Fibroblast of lung (primary cell): ENCODE measurements around the gene TPD52L2. TPM values are rescaled to one million over a fixed set of nuclear protein-coding genes. Genes with fewer than 3 reads are reported as not detected.

ENCODE experiments used
- DNase-seq, 2 donors: peaks; one replicate each; pipeline versions ENCODE4 v3.0.0 to v3.0.0-alpha.2; 2010; ENCODE audit warnings: low read depth in 2 of 2
- H2AFZ ChIP-seq: 2 replicates; pipeline ENCODE4 v1.5.1; 2012; ENCODE audit warnings: low read length, control low read depth, inconsistent platforms
- H3K27ac ChIP-seq: 2 replicates; pipeline ENCODE4 v1.5.1; 2011; ENCODE audit warnings: low read length, control low read depth; ENCODE audit not compliant: insufficient read depth
- H3K27me3 ChIP-seq: 2 replicates; pipeline ENCODE4 v1.5.1; 2011; ENCODE audit warnings: mild to moderate bottlenecking, low read length; ENCODE audit not compliant: control insufficient read depth, insufficient read depth
- H3K36me3 ChIP-seq: 2 replicates; pipeline ENCODE4 v1.5.1; 2011; ENCODE audit warnings: low read length; ENCODE audit not compliant: control insufficient read depth, insufficient read depth
- H3K4me1 ChIP-seq: 2 replicates; pipeline ENCODE4 v1.5.1; 2011; ENCODE audit warnings: low read length; ENCODE audit not compliant: control insufficient read depth, insufficient read depth; ENCODE audit errors: extremely low read depth
- H3K4me2 ChIP-seq: 2 replicates; pipeline ENCODE4 v1.5.1; 2011; ENCODE audit warnings: low read length, control low read depth; ENCODE audit not compliant: insufficient read depth; ENCODE audit errors: extremely low read depth
- H3K4me3 ChIP-seq, 4 experiments: fragments of 200-600 bp in 1 of 4; sonication (generic) in 1 of 4; replicated peaks in 1 of 4; 2 replicates each; pipeline ENCODE4 v1.5.1; 2011 to 2016; ENCODE audit warnings: low read length in 4 of 4, low read depth in 3 of 4, mild to moderate bottlenecking in 3 of 4, control low read depth in 2 of 4, inconsistent platforms in 1 of 4, mixed read lengths in 1 of 4; ENCODE audit not compliant: insufficient read depth in 1 of 4; ENCODE audit errors: control extremely low read depth in 1 of 4
- H3K79me2 ChIP-seq: 2 replicates; pipeline ENCODE4 v1.5.1; 2012; ENCODE audit warnings: mild to moderate bottlenecking, low read length, inconsistent platforms; ENCODE audit not compliant: control insufficient read depth, insufficient read depth
- H3K9ac ChIP-seq: 2 replicates; pipeline ENCODE4 v1.5.1; 2011; ENCODE audit warnings: mild to moderate bottlenecking, low read length, control low read depth; ENCODE audit not compliant: insufficient read depth
- H3K9me3 ChIP-seq: 2 replicates; pipeline ENCODE4 v1.5.1; 2012; ENCODE audit warnings: low read depth, low read length; ENCODE audit not compliant: control insufficient read depth, insufficient read depth
- H4K20me1 ChIP-seq: 2 replicates; pipeline ENCODE4 v1.5.1; 2011; ENCODE audit warnings: low read length; ENCODE audit not compliant: control insufficient read depth, insufficient read depth; ENCODE audit errors: extremely low read depth
- CTCF ChIP-seq, 2 donors: IDR thresholded peaks in 1 of 2; conservative IDR thresholded peaks in 1 of 2; 1 replicate in 1 of 2; 2 replicates in 1 of 2; pipeline ENCODE4 v1.5.1; 2011 to 2012; ENCODE audit warnings: low read length in 2 of 2, control low read depth in 1 of 2, inconsistent platforms in 1 of 2, low read depth in 1 of 2, mild to moderate bottlenecking in 1 of 2
- EZH2 ChIP-seq: IDR thresholded peaks from 2 replicates; pipeline ENCODE4 v1.5.1; 2012; ENCODE audit warnings: low read length, control low read depth, mild to moderate bottlenecking; ENCODE audit errors: missing control alignments
- polyA plus RNA-seq, 2 donors: library from polyadenylated mRNA; depleted of rRNA in 1 of 2; stranded (reverse) in 1 of 2; unstranded in 1 of 2; fragments of >200 nt; gene quantifications; 2 replicates each; pipeline ENCODE4 v1.2.1, GENCODE V29; 2011 to 2012; ENCODE audit warnings: missing spikeins in 1 of 2
- total RNA-seq: library from RNA; depleted of rRNA; stranded (reverse); fragments of >200 nt; gene quantifications from 2 replicates; pipeline ENCODE4 v1.2.1, GENCODE V29; 2014

Gene TPD52L2
- total and polyA plus RNA-seq, 2 donors (not counting 1 experiment from before 2014, with no cell fraction given) = 123 to 212 TPM

- Histone ChIP-seq H3K9ac (no peak overlapping the region), H2AFZ (peak overlapping the region; percentile 20)
These were observed 18.8 kb upstream of the TPD52L2 start for GRCh38 chr20:63846128-63846771.

GRCh38 chr20:63846888-63847236, 18.2 kb upstream of the TPD52L2 start:
- Histone ChIP-seq H3K79me2 (no peaks in the 10 kb centered on the region), H3K27ac (no peak overlapping the region), H3K36me3 (no peaks in the 10 kb centered on the region), H3K4me1 (peaks cover 10% of the 10 kb centered on the region), H3K4me3 (no peak overlapping the region), H3K27me3 (peaks cover 8% of the 10 kb centered on the region), H3K9me3 (no peaks in the 10 kb centered on the region), H2AFZ (no peak overlapping the region), H4K20me1 (no peaks in the 10 kb centered on the region), H3K9ac (no peak overlapping the region), H3K4me2 (no peak overlapping the region)
- no peak for DNase-seq
- no peak for TF ChIP-seq EZH2
- TF ChIP-seq CTCF (conservative IDR thresholded peaks at IDR 0.05 in 1 of 2, IDR thresholded peaks at IDR 0.05 in 1 of 2; ENCODE audit: low read depth in 1 of 2, low read length in 2 of 2) = no peak

More at GRCh38 chr20:63846128-63846771, 18.8 kb upstream of the TPD52L2 start:
- peak overlapping the region in 1 of 4 experiments; percentile 25 for H3K4me3 ChIP-seq
- H3K9me3 ChIP-seq = no peaks in the 10 kb centered on the region
- H3K79me2 ChIP-seq = no peaks in the 10 kb centered on the region
- peak overlapping the region; percentile 64 for H3K4me2 ChIP-seq
- TF ChIP-seq CTCF (conservative IDR thresholded peaks at IDR 0.05 in 1 of 2, IDR thresholded peaks at IDR 0.05 in 1 of 2; ENCODE audit: low read depth in 1 of 2, low read length in 2 of 2) (peak in 1 of 2 donors; percentile 3), EZH2 (no peak)
- peak; percentile 42 to 47 for DNase-seq
- H3K36me3 ChIP-seq = no peaks in the 10 kb centered on the region
- peaks cover 10% of the 10 kb centered on the region for H3K4me1 ChIP-seq
- no peaks in the 10 kb centered on the region for H4K20me1 ChIP-seq
- H3K27ac ChIP-seq = no peak overlapping the region
- peaks cover 8% of the 10 kb centered on the region for H3K27me3 ChIP-seq

GRCh38 chr20:63847237-63848002, 17.6 kb upstream of the TPD52L2 start:
- no peak overlapping the region for H3K9ac ChIP-seq
- H3K36me3 ChIP-seq = no peaks in the 10 kb centered on the region
- no peak overlapping the region for H3K4me3 ChIP-seq
- peaks cover 8% of the 10 kb centered on the region for H3K27me3 ChIP-seq
- no peak overlapping the region for H3K27ac ChIP-seq
- H2AFZ ChIP-seq = no peak overlapping the region
- H3K4me1 ChIP-seq = peaks cover 10% of the 10 kb centered on the region
- TF ChIP-seq EZH2 (no peak), CTCF (conservative IDR thresholded peaks at IDR 0.05 in 1 of 2, IDR thresholded peaks at IDR 0.05 in 1 of 2; ENCODE audit: low read depth in 1 of 2, low read length in 2 of 2) (no peak)
- H3K9me3 ChIP-seq = no peaks in the 10 kb centered on the region
- H4K20me1 ChIP-seq = no peaks in the 10 kb centered on the region
- no peak overlapping the region for H3K4me2 ChIP-seq
- DNase-seq = peak in 1 of 2 donors; percentile 21
- no peaks in the 10 kb centered on the region for H3K79me2 ChIP-seq
